GM15510 (cell line): Measurements from ENCODE around the gene RBM19.

Source experiments
- POLR2A ChIP-seq: IDR thresholded peaks from 3 replicates; pipeline ENCODE4 v1.6.1; 2011; ENCODE audit warnings: borderline replicate concordance; ENCODE audit not compliant: insufficient read length; ENCODE audit errors: extremely low read depth

Gene RBM19

GRCh38 chr12:113932381-113933196 is 33.5 kb downstream of the RBM19 start:
- TF ChIP-seq POLR2A = no peak

- TF ChIP-seq POLR2A = no peak
These were observed 34.6 kb downstream of the RBM19 start for GRCh38 chr12:113931517-113931916.

- no peak for TF ChIP-seq POLR2A
These were observed 35.9 kb downstream of the RBM19 start for GRCh38 chr12:113930249-113930648.

GRCh38 chr12:113929312-113929989 is 36.7 kb downstream of the RBM19 start:
- no peak for TF ChIP-seq POLR2A

- no peak for TF ChIP-seq POLR2A
These were observed 39.3 kb downstream of the RBM19 start for GRCh38 chr12:113926788-113927187.

- no peak for TF ChIP-seq POLR2A
These were observed 41.8 kb downstream of the RBM19 start for GRCh38 chr12:113924341-113924740.

GRCh38 chr12:113923251-113923650 is 42.9 kb downstream of the RBM19 start:
- no peak for TF ChIP-seq POLR2A

- TF ChIP-seq POLR2A = no peak
These were observed 44.7 kb downstream of the RBM19 start for GRCh38 chr12:113921430-113921829.

- no peak for TF ChIP-seq POLR2A
These were observed 46.3 kb downstream of the RBM19 start for GRCh38 chr12:113919791-113920190.

GRCh38 chr12:113918306-113918705 is 47.8 kb downstream of the RBM19 start:
- no peak for TF ChIP-seq POLR2A

- TF ChIP-seq POLR2A = no peak
These were observed 48.7 kb downstream of the RBM19 start for GRCh38 chr12:113917393-113917792.

GRCh38 chr12:113914806-113915205 is 51.3 kb downstream of the RBM19 start:
- TF ChIP-seq POLR2A = no peak

- TF ChIP-seq POLR2A = no peak
These were observed 51.9 kb downstream of the RBM19 start for GRCh38 chr12:113914176-113914575.

GRCh38 chr12:113912760-113913329 is 53.3 kb downstream of the RBM19 start:
- no peak for TF ChIP-seq POLR2A

- TF ChIP-seq POLR2A = no peak
These were observed 54.0 kb downstream of the RBM19 start for GRCh38 chr12:113911971-113912759.
